B cell (primary cell): ENCODE measurements around the gene STK11. TPM values are rescaled to one million over a fixed set of nuclear protein-coding genes. Genes with fewer than 3 reads are reported as not detected.
A peak's percentile ranks its signal among the peaks of the same experiment; 100 is the strongest.

Experiments used
- ATAC-seq: fragments of 200-7000 bp; cut with Tn5 transposase; one replicate; pipeline ENCODE4 v1.10.0; 2021; ENCODE audit warnings: low read depth, mild to moderate bottlenecking, moderate number of reproducible peaks, moderate library complexity
- CTCF ChIA-PET: fragments of 350-600 bp; sonication (Branson Sonifier 250); formaldehyde crosslinking; loops from one replicate; lab custom pipeline; 2021; ENCODE audit warnings: antibody characterized with exemption, inconsistent platforms; lab: Charles Lee
- POLR2A ChIA-PET: fragments of 350-600 bp; sonication (Branson Sonifier 250); formaldehyde crosslinking; loops from one replicate; lab custom pipeline; 2021; ENCODE audit warnings: antibody characterized with exemption; lab: Charles Lee
- DNase-seq: peaks from one replicate; pipeline ENCODE4 v3.0.0; 2013
- H2AFZ ChIP-seq: 2 replicates; pipeline ENCODE4 v1.6.1; 2012; ENCODE audit warnings: mild to moderate bottlenecking, low read depth, low read length; ENCODE audit not compliant: insufficient read depth, poor library complexity, severe bottlenecking
- H3K27ac ChIP-seq, 2 donors: 1 replicate in 1 of 2; 2 replicates in 1 of 2; pipeline ENCODE4 v1.5.1; 2012 to 2013; ENCODE audit warnings: low read length in 2 of 2, mild to moderate bottlenecking in 2 of 2, moderate library complexity in 1 of 2
- H3K27me3 ChIP-seq, 4 experiments: fragments of 200-600 bp in 1 of 4; sonication (generic) in 1 of 4; replicated peaks in 1 of 4; 1 replicate in 2 of 4; 2 replicates in 2 of 4; pipeline versions ENCODE4 v1.6.1 to v1.7.0; 2013 to 2016; ENCODE audit warnings: low read length in 3 of 4, mild to moderate bottlenecking in 2 of 4, mixed read lengths in 1 of 4, moderate library complexity in 1 of 4; ENCODE audit not compliant: insufficient read depth in 4 of 4, control insufficient read depth in 3 of 4; ENCODE audit errors: control extremely low read depth in 1 of 4
- H3K36me3 ChIP-seq, 2 experiments: replicated peaks in 1 of 2; 1 replicate in 1 of 2; 2 replicates in 1 of 2; pipeline versions ENCODE4 v1.6.1 to v1.7.1; 2013; ENCODE audit warnings: low read length in 1 of 2; ENCODE audit not compliant: insufficient read depth in 2 of 2, control insufficient read depth in 1 of 2; ENCODE audit errors: control extremely low read depth in 1 of 2, extremely low read depth in 1 of 2
- H3K4me1 ChIP-seq, 2 donors: fragments of 200-600 bp in 1 of 2; sonication (generic) in 1 of 2; 1 replicate in 1 of 2; 2 replicates in 1 of 2; pipeline versions ENCODE4 v1.5.1 to v1.6.1; 2013 to 2017; ENCODE audit warnings: low read length in 2 of 2; ENCODE audit not compliant: control insufficient read depth in 2 of 2, insufficient read depth in 2 of 2
- H3K4me2 ChIP-seq: replicated peaks from 2 replicates; pipeline ENCODE3; 2012; ENCODE audit warnings: mild to moderate bottlenecking, low read depth, low read length; ENCODE audit not compliant: poor library complexity, severe bottlenecking
- H3K4me3 ChIP-seq, 5 experiments: fragments of 200-600 bp in 1 of 5; sonication (generic) in 1 of 5; 1 replicate in 3 of 5; 2 replicates in 2 of 5; pipeline versions ENCODE4 v1.5.1 to v1.7.0; 2011 to 2016; ENCODE audit warnings: low read length in 4 of 5, mild to moderate bottlenecking in 4 of 5, low read depth in 2 of 5, control low read depth in 1 of 5, moderate library complexity in 1 of 5; ENCODE audit not compliant: insufficient read depth in 1 of 5; ENCODE audit errors: control extremely low read depth in 1 of 5, extremely low read depth in 1 of 5
- H3K79me2 ChIP-seq: fragments of 200-600 bp; sonication (generic); one replicate; pipeline ENCODE4 v1.6.0; 2016; ENCODE audit warnings: low read length; ENCODE audit not compliant: control insufficient read depth, insufficient read depth
- H3K9ac ChIP-seq: fragments of 200-600 bp; sonication (generic); 2 replicates; pipeline ENCODE4 v1.6.1; 2017; ENCODE audit warnings: mild to moderate bottlenecking, low read length, moderate library complexity
- H3K9me3 ChIP-seq, 3 donors: one replicate each; pipeline versions ENCODE4 v1.6.1 to v1.7.1; 2013; ENCODE audit warnings: low read length in 2 of 3; ENCODE audit not compliant: control insufficient read depth in 2 of 3, insufficient read depth in 1 of 3; ENCODE audit errors: control extremely low read depth in 1 of 3
- H4K20me1 ChIP-seq: 2 replicates; pipeline ENCODE4 v1.6.0; 2012; ENCODE audit warnings: mild to moderate bottlenecking, low read length; ENCODE audit not compliant: insufficient read depth, control insufficient read depth, poor library complexity, severe bottlenecking
- H3K27ac Mint-ChIP-seq: one replicate; pipeline ENCODE4 v1.8.0; 2021; ENCODE audit warnings: mixed read lengths
- H3K27me3 Mint-ChIP-seq: one replicate; pipeline ENCODE4 v1.8.0; 2021; ENCODE audit warnings: mixed read lengths
- H3K4me1 Mint-ChIP-seq: one replicate; pipeline ENCODE4 v1.8.0; 2021; ENCODE audit warnings: mixed read lengths
- H3K4me3 Mint-ChIP-seq: one replicate; pipeline ENCODE4 v1.8.0; 2021; ENCODE audit warnings: mixed read lengths
- H3K9me3 Mint-ChIP-seq: one replicate; pipeline ENCODE4 v1.8.0; 2022; ENCODE audit warnings: mixed read lengths; ENCODE audit not compliant: insufficient read depth
- EZH2 ChIP-seq: IDR thresholded peaks from 2 replicates; pipeline ENCODE4 v1.6.1; 2012; ENCODE audit warnings: borderline replicate concordance, low read depth, mild to moderate bottlenecking, moderate library complexity, low read length; ENCODE audit not compliant: insufficient read depth, poor library complexity, severe bottlenecking
- WGBS: methylation state at CpG from one replicate; pipeline ENCODE4 v1.1.5; 2013; ENCODE audit warnings: missing lambda C conversion rate; ENCODE audit not compliant: insufficient coverage; 5-methylcytosine and 5-hydroxymethylcytosine counted together
- intact Hi-C: fragments of 100-400 bp; cut with micrococcal nuclease; formaldehyde crosslinking; loops from one replicate; pipeline ENCODE4 v1.10.0; 2022
- polyA plus RNA-seq: library from polyadenylated mRNA; depleted of rRNA; stranded (reverse); fragments of >200 nt; gene quantifications from 2 replicates; pipeline ENCODE4 v1.2.3, GENCODE V29; 2012
- total RNA-seq, 2 donors: library from RNA; stranded (reverse); fragments of 120-200 nt in 1 of 2; gene quantifications; 1 replicate in 1 of 2; 2 replicates in 1 of 2; pipeline versions ENCODE4 v1.2.3 to v1.2.4, GENCODE V29; 2013 to 2022
- TF ChIP-seq, protein P1 (sequence below): fragments of 200-600 bp; IDR thresholded peaks from one replicate; pipeline ENCODE4 v1.8.0; 2022; ENCODE audit warnings: antibody characterized with exemption, mild to moderate bottlenecking

The STK11 gene
- total and polyA plus RNA-seq, 2 donors (not counting 1 experiment from before 2014, with no cell fraction given): 87.9 to 89.9 TPM

DNA sequence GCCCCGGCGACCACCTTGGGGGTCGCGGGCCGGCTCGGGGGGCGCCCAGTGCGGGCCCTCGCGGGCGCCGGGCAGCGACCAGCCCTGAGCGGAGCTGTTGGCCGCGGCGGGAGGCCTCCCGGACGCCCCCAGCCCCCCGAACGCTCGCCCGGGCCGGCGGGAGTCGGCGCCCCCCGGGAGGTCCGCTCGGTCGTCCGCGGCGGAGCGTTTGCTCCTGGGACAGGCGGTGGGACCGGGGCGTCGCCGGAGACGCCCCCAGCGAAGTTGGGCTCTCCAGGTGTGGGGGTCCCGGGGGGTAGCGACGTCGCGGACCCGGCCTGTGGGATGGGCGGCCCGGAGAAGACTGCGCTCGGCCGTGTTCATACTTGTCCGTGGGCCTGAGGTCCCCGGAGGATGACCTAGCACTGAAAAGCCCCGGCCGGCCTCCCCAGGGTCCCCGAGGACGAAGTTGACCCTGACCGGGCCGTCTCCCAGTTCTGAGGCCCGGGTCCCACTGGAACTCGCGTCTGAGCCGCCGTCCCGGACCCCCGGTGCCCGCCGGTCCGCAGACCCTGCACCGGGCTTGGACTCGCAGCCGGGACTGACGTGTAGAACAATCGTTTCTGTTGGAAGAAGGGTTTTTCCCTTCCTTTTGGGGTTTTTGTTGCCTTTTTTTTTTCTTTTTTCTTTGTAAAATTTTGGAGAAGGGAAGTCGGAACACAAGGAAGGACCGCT lies 729 bp downstream of the STK11 start:
- peaks cover 25% of the 10 kb centered on the region for H3K4me1 Mint-ChIP-seq

More for the DNA sequence above, 729 bp downstream of the STK11 start:
- H3K79me2 ChIP-seq: peaks cover 55% of the 10 kb centered on the region
- peak overlapping the region; percentile 83 for H3K9ac ChIP-seq
- DNase-seq (peak; percentile 52), ATAC-seq (no peak)
- no peak for TF ChIP-seq EZH2
- TF ChIP-seq, protein P1, sequence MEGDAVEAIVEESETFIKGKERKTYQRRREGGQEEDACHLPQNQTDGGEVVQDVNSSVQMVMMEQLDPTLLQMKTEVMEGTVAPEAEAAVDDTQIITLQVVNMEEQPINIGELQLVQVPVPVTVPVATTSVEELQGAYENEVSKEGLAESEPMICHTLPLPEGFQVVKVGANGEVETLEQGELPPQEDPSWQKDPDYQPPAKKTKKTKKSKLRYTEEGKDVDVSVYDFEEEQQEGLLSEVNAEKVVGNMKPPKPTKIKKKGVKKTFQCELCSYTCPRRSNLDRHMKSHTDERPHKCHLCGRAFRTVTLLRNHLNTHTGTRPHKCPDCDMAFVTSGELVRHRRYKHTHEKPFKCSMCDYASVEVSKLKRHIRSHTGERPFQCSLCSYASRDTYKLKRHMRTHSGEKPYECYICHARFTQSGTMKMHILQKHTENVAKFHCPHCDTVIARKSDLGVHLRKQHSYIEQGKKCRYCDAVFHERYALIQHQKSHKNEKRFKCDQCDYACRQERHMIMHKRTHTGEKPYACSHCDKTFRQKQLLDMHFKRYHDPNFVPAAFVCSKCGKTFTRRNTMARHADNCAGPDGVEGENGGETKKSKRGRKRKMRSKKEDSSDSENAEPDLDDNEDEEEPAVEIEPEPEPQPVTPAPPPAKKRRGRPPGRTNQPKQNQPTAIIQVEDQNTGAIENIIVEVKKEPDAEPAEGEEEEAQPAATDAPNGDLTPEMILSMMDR: no peak
- POLR2A ChIA-PET: interaction anchor here (0.5 kb wide), 2 partner anchors 21 to 40 kb away, joined by 3 to 5 read pairs; no protein-coding TSS in a partner anchor
- peaks cover 0 to 12% of the 10 kb centered on the region in 2 experiments for H3K36me3 ChIP-seq
- CTCF ChIA-PET: interaction anchor here (0.6 to 0.7 kb wide), 2 partner anchors 89 to 350 kb away, joined by 3 read pairs; no protein-coding TSS in a partner anchor
- peak overlapping the region; percentile 42 for H2AFZ ChIP-seq
- no peaks in the 10 kb centered on the region for H3K27me3 Mint-ChIP-seq
- H3K4me3 ChIP-seq: peak overlapping the region; percentile 48 to 77 (median 63)
- no peaks in the 10 kb centered on the region for H3K9me3 ChIP-seq
- peaks cover 49% of the 10 kb centered on the region for H4K20me1 ChIP-seq
- no peaks in the 10 kb centered on the region for H3K9me3 Mint-ChIP-seq
- H3K4me2 ChIP-seq: peak overlapping the region; percentile 98
- under 1% methylated on average over 78 of the region's 78 CpGs for WGBS
- peak overlapping the region; percentile 92 for H3K27ac Mint-ChIP-seq
- H3K27me3 ChIP-seq: no peaks in the 10 kb centered on the region
- H3K27ac ChIP-seq: peak overlapping the region in 1 of 2 donors; percentile 64
- intact Hi-C loops: no loop called here
- H3K4me3 Mint-ChIP-seq: peak overlapping the region; percentile 94
- H3K4me1 ChIP-seq: peaks cover 16 to 32% of the 10 kb centered on the region in 2 donors
